IPS-NIHi11 (cell line): ENCODE measurements around the gene IFT27.
A peak's percentile ranks its signal among the peaks of the same experiment; 100 is the strongest.

Experiments
- DNase-seq: peaks from one replicate; pipeline ENCODE4 v3.0.0; 2012; ENCODE audit warnings: mixed read lengths, low spot score

Gene IFT27

GRCh38 chr22:36796552-36797175 lies 20.7 kb upstream of the IFT27 start:
- DNase-seq, result no peak

- no peak for DNase-seq
Measured at GRCh38 chr22:36795633-36796032, 19.7 kb upstream of the IFT27 start.

- DNase-seq, result no peak
Measured at GRCh38 chr22:36790648-36791047, 14.7 kb upstream of the IFT27 start.

GRCh38 chr22:36787204-36787988 lies 11.5 kb upstream of the IFT27 start:
- no peak for DNase-seq

- no peak for DNase-seq
Measured at GRCh38 chr22:36783743-36784142, 7.8 kb upstream of the IFT27 start.

- DNase-seq, result peak; percentile 90
Measured at GRCh38 chr22:36781656-36782627, 6.0 kb upstream of the IFT27 start.

GRCh38 chr22:36778020-36778419 lies 2.1 kb upstream of the IFT27 start:
- DNase-seq, result no peak

GRCh38 chr22:36776722-36777121 lies 803 bp upstream of the IFT27 start:
- no peak for DNase-seq

- no peak for DNase-seq
Measured at GRCh38 chr22:36775586-36775963, 344 bp downstream of the IFT27 start.

GRCh38 chr22:36773935-36774334 lies 2.0 kb downstream of the IFT27 start:
- no peak for DNase-seq

- DNase-seq, result no peak
Measured at GRCh38 chr22:36772451-36772850, 3.5 kb downstream of the IFT27 start.

- DNase-seq, result no peak
Measured at GRCh38 chr22:36771356-36772063, 4.4 kb downstream of the IFT27 start.

- peak; percentile 49 for DNase-seq
Measured at GRCh38 chr22:36770513-36771231, 5.2 kb downstream of the IFT27 start.

- DNase-seq, result no peak
Measured at GRCh38 chr22:36769541-36770512, 6.1 kb downstream of the IFT27 start.

GRCh38 chr22:36768616-36769015 lies 7.3 kb downstream of the IFT27 start:
- DNase-seq, result no peak

GRCh38 chr22:36768141-36768540 lies 7.8 kb downstream of the IFT27 start:
- DNase-seq, result no peak

GRCh38 chr22:36767035-36767775 lies 8.7 kb downstream of the IFT27 start:
- no peak for DNase-seq

- DNase-seq, result no peak
Measured at GRCh38 chr22:36765943-36766450, 9.9 kb downstream of the IFT27 start.
